Kidney epithelial cell (primary cell): ENCODE measurements around the gene MT1HL1. TPM values are rescaled to one million over a fixed set of nuclear protein-coding genes. Genes with fewer than 3 reads are reported as not detected.
"Not testable (repeated sequence)": the region's sequence is repeated elsewhere in the genome, so short reads cannot be mapped to it uniquely, and the experiment has no call there.

Source experiments
- DNase-seq: peaks from one replicate; pipeline ENCODE4 v3.0.0-alpha.2; 2010; ENCODE audit warnings: low read depth
- H3K27me3 ChIP-seq: 2 replicates; pipeline ENCODE4 v1.6.0; 2011; ENCODE audit warnings: low read length; ENCODE audit not compliant: control insufficient read depth, insufficient read depth
- H3K36me3 ChIP-seq: 2 replicates; pipeline ENCODE4 v1.5.1; 2011; ENCODE audit warnings: low read length; ENCODE audit not compliant: control insufficient read depth, insufficient read depth
- H3K4me3 ChIP-seq: 2 replicates; pipeline ENCODE4 v1.5.1; 2011; ENCODE audit warnings: low read depth, mild to moderate bottlenecking, control low read depth, low read length
- total RNA-seq: library from RNA; depleted of rRNA; stranded (reverse); fragments of >200 nt; gene quantifications from 2 replicates; pipeline ENCODE4 v1.2.3, GENCODE V29; 2015
- TF ChIP-seq, protein P1 (sequence below): IDR thresholded peaks from 2 replicates; pipeline ENCODE4 v1.5.1; 2011; ENCODE audit warnings: mild to moderate bottlenecking, moderate library complexity, low read length, control low read depth, inconsistent platforms; ENCODE audit not compliant: insufficient read depth, poor library complexity, severe bottlenecking

The MT1HL1 gene
- total RNA-seq, 1 donor from 2014 or later: not detected

DNA sequence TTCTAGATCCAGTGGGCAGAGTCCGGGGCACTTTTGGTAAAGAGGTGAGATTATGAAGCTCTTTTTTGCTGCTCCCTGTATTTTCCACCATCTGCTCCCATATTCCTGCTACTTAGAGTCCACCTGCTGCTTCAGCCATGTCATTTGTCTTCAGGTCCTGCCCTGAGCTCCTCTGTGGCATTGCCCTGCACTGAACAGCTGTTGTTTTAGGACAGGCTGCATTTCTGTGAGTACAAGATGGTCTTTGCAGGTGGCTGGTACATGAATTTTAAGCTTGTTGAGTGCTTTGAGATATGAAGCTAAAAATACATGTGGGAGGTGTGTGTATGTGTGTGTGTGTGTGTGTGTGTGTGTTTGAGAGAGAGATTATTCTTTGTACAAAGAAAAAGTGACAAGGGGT, 21.9 kb downstream of the MT1HL1 start:
- TF ChIP-seq, protein P1, sequence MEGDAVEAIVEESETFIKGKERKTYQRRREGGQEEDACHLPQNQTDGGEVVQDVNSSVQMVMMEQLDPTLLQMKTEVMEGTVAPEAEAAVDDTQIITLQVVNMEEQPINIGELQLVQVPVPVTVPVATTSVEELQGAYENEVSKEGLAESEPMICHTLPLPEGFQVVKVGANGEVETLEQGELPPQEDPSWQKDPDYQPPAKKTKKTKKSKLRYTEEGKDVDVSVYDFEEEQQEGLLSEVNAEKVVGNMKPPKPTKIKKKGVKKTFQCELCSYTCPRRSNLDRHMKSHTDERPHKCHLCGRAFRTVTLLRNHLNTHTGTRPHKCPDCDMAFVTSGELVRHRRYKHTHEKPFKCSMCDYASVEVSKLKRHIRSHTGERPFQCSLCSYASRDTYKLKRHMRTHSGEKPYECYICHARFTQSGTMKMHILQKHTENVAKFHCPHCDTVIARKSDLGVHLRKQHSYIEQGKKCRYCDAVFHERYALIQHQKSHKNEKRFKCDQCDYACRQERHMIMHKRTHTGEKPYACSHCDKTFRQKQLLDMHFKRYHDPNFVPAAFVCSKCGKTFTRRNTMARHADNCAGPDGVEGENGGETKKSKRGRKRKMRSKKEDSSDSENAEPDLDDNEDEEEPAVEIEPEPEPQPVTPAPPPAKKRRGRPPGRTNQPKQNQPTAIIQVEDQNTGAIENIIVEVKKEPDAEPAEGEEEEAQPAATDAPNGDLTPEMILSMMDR: no peak
- H3K4me3 ChIP-seq: no peak overlapping the region
- no peaks in the 10 kb centered on the region for H3K36me3 ChIP-seq
- no peaks in the 10 kb centered on the region for H3K27me3 ChIP-seq
- no peak for DNase-seq

DNA sequence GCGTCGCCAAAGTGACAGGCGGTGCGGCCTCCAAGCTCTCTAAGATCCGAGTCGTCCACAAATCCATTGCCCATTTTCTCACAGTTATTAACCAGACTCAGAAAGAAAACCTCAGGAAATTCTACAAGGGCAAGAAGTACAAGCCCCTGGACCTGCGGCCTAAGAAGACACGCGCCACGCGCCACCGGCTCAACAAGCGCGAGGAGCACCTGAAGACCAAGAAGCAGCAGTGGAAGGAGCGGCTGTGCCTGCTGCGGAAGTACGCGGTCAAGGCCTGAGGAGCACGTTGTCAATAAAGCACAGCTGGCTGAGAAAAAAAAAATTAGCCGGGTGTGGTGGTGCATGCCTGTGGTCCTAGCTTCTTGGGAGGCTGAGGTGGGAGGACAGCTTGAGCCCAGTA, 22.8 kb downstream of the MT1HL1 start:
- H3K36me3 ChIP-seq, DNase-seq, H3K27me3 ChIP-seq, H3K4me3 ChIP-seq: not testable (repeated sequence)

DNA sequence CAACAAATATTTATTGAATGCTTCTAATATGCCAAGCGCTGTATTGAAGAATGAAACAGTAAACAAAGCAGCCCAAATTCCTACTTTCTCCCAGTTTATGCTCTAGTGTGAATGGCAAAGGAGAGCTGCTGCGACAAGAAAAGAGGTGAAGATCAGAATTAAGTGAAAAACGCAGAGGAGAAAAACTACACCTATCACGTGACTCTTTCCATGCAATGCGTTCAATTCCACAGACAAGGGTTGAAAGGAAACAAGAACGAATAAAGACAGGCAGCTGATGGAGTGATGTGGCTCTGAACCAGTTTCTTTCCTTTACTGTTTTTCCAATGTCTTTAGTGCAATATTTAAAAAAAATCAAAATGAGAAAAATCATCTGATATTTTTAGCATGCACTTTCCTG, 23.6 kb downstream of the MT1HL1 start:
- no peak for DNase-seq
- TF ChIP-seq, protein P1: no peak
- no peaks in the 10 kb centered on the region for H3K27me3 ChIP-seq

DNA sequence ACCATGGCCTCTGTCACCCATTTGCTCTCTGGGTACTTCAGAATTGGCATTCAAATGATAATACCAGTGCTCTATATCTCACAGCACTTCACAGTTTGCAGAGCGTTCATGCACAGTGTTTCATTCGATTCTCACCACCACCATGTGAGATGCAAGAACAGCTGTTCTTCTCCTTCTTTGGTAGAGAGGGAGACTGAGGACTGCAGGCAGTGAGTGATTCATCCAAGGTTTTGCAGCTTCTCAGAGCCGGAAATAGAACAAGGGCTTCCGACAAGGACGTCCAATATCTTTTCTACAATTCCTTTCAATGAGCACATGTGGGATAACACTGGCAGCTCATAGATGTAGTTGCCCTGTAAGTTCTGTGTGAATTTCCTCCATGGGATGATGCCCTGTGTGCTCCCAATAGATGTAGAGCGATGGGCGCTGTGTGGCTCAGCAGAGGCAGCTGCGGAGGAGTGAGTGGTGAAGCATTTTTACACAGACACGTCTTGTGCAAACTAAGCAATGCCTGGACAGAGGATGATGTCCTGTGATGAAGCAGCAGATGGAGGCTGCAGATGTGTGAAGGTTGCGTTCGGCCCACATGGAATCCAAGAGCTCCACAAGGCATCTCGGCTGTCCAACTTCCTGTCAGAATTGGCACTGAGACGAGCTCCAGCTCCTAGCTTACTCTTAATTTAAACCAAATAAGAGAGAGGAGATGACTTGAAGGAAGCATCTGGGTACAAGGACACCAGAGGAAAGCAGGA, 24.9 kb downstream of the MT1HL1 start:
- Histone ChIP-seq H3K27me3 (no peaks in the 10 kb centered on the region), H3K36me3 (no peaks in the 10 kb centered on the region), H3K4me3 (no peak overlapping the region)
- TF ChIP-seq, protein P1: no peak
- DNase-seq: no peak

More for the DNA sequence above, 23.6 kb downstream of the MT1HL1 start:
- Histone ChIP-seq H3K4me3 (no peak overlapping the region), H3K36me3 (no peaks in the 10 kb centered on the region)

DNA sequence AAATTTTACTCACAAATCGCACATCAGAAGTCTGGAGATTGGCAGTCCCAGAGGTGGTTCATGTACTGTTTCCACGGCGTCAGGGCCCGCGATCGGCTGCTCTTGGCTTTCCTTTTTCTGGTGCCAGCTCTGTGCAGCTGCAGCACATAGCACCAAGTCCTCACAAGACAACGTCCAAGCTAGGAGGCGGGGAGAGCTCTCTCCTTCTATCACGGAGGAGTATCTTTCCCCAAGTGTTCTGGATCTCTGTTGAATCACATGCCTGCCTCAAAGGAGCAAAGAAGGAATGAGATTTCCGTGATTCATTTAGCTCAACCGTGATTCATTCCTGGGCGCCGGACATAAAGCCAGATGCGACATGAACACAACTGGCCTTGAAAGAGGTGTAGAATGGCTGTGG, 25.5 kb downstream of the MT1HL1 start:
- H3K36me3 ChIP-seq: no peaks in the 10 kb centered on the region
- H3K27me3 ChIP-seq: no peaks in the 10 kb centered on the region
- TF ChIP-seq, protein P1: no peak
- no peak for DNase-seq
- no peak overlapping the region for H3K4me3 ChIP-seq

DNA sequence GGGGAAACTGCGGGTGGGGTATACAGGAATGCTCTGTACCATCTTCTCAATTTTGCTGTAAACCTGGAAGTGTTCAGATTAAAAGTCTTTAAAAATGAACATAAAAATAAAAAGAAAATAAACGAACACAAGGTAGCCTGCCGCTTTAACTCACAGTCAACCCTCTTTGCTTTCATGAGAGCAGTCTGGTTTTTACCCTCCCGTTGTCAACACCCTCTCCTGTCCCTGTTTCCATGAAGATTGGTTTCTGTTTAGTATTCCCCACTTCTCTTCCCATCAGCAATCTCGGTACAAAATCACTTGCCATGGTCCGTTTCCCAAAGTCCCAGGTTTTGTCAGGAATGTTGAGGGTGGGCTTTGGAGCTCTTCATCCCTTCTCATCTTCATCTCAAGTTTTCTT, 28.8 kb downstream of the MT1HL1 start:
- Histone ChIP-seq H3K36me3 (no peaks in the 10 kb centered on the region), H3K27me3 (no peaks in the 10 kb centered on the region), H3K4me3 (no peak overlapping the region)
- TF ChIP-seq, protein P1: no peak
- DNase-seq: no peak

DNA sequence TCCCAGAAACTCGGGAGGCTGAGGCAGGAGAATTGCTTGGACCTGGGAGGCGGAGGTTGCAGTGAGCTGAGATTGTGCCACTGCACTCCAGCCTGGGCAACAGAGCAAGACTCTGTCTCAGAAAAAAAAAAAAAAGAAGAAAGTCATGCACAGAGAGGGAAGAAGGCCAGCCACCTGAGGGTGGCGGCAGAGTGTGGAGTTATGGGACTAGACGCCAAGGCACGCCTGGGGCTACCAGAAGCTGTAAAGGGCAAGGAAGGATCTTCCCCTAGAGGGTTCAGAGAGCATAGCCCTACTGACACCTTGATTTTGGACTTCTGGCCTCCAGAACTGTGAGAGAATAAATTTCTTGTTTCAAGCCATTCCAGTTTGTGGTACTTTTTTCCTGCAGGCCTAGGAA, 30.2 kb downstream of the MT1HL1 start:
- DNase-seq, H3K4me3 ChIP-seq, H3K27me3 ChIP-seq, H3K36me3 ChIP-seq: not testable (repeated sequence)
